ENCODE results near the gene CCDC15. TPM values are rescaled to one million over a fixed set of nuclear protein-coding genes. Genes with fewer than 3 reads are reported as not detected.

Gene CCDC15, protein sequence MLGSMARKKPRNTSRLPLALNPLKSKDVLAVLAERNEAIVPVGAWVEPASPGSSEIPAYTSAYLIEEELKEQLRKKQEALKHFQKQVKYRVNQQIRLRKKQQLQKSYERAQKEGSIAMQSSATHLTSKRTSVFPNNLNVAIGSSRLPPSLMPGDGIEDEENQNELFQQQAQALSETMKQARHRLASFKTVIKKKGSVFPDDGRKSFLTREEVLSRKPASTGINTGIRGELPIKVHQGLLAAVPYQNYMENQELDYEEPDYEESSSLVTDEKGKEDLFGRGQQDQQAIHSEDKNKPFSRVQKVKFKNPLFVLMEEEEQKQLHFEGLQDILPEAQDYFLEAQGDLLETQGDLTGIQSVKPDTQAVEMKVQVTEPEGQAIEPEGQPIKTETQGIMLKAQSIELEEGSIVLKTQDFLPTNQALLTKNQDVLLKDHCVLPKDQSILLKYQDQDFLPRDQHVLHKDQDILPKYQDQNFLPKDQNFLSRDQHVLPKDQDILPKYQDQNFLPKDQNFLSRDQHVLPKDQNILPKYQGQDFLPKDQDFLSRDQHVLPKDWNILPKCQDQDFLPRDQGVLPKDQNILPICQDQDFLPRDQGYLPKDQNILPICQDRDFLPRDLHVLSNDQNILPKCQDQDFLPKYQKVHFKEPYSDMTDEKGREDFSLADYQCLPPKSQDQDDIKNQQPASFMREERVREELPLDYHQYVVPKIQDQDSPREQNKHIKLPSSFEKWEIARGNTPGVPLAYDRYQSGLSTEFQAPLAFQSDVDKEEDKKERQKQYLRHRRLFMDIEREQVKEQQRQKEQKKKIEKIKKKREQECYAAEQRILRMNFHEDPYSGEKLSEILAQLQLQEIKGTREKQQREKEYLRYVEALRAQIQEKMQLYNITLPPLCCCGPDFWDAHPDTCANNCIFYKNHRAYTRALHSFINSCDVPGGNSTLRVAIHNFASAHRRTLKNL
- total RNA-seq (2014; rRNA removed; shearing (Covaris generic)) = 3.7 and 4.1 TPM in 2 replicates

DNA sequence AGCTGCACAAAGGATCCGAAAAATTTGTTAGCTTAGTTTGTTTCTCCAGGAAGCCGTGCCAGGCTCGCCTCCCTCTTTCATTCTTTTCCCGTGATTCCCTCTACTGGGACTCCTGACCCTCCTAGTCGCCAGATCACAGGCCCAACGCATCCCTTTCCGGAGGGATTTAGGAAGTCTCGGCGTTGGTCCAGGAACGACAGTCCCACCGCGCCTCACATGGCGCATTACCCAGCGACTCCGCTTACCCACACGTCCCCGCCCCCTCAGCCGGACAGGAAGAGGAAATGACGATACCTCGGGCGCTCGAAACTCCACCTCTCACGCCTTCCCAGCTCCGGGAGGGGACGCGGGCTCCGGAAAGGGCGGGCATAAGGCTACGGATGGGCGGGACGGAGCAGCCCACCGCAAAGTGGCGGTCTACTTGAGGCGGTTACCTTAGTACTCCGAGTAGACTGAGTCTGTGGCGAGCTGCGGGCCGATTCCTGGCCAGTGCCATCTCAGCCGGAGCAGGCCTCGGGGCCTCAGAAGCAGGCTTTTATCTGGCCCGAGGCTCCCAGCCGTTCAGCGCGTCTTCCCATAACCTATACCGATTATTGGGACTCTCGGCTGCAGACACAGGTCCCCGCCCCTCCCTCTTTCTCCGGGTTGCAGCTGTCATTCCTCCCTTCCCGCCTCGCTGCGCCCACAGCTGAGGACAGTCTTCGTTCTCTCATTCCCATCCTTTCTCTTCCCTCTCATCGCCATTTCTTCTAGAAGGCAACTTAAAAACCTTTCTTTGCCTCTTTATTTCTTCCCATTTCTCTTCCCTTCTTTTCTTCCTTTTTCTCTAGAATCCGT lies at the start of gene CCDC15:
CCDC15 (plus strand) TSS at position 450 of the 837 bp plus-strand sequence. CDS start 531 bp downstream, outside the sequence.
- DNase-seq (ENCODE audit: low spot score) = peak; percentile 92

GRCh38 chr11:124915541-124916369 lies 38.2 kb upstream of the CCDC15 start:
- DNase-seq (ENCODE audit: low spot score) = peak; percentile 40

DNA sequence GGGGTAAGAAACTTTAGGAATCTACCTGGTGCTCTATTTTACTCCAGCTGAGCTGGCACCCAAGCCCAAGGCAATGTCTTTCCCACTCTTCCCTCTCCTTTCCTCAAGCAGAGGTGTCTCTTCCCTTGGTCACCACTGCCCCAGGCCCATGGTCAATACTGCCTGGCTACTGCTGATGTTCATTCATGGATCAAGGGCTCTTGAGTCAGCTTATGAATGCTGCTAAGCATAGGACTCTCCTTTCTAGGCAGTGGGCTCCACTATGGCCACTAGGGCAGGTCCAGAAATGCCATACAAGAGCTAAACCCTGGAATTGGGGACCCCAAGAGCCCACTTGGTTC lies 37.7 kb upstream of the CCDC15 start:
- DNase-seq (ENCODE audit: low spot score) = no peak

DNA sequence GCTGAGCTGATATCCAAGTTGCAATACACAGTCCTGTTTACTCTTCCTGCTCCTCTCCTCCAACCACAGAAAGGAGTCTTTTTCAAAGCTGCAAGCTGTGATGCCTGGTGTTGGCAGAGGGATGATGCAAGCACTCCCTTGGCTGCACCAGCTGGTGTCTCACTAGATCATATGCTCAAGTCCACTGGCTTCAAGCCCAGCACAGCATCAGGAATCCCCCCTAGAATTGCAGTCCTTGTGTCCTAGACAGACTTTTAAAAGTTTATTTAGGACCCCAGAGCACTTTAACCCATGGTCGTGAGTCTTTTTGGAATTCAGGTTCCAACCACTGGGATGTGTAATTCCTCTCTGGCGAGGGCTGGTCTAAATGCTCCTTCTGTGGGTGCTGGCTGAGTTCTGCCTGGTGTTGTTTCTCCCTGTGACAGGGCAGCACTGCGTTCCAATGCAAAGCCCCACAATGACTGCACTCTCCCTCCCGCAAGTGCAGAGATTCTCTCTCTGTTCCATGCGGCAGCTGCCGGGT lies 36.8 kb upstream of the CCDC15 start:
- no peak for DNase-seq (ENCODE audit: low spot score)

- DNase-seq (ENCODE audit: low spot score) = no peak
Measured at GRCh38 chr11:124918950-124919349, 35.1 kb upstream of the CCDC15 start, which contains the start of gene HEPN1. Gene HEPN1, plus strand, starts transcription at chr11:124919250.

- DNase-seq (ENCODE audit: low spot score) = no peak
Measured at GRCh38 chr11:124919898-124920297, 34.1 kb upstream of the CCDC15 start.

GRCh38 chr11:124920356-124920755 lies 33.6 kb upstream of the CCDC15 start:
- no peak for DNase-seq (ENCODE audit: low spot score)

GRCh38 chr11:124920870-124921609 lies 33.0 kb upstream of the CCDC15 start:
- DNase-seq (ENCODE audit: low spot score) = no peak

- no peak for DNase-seq (ENCODE audit: low spot score)
Measured at GRCh38 chr11:124922831-124923230, 31.2 kb upstream of the CCDC15 start.

DNA sequence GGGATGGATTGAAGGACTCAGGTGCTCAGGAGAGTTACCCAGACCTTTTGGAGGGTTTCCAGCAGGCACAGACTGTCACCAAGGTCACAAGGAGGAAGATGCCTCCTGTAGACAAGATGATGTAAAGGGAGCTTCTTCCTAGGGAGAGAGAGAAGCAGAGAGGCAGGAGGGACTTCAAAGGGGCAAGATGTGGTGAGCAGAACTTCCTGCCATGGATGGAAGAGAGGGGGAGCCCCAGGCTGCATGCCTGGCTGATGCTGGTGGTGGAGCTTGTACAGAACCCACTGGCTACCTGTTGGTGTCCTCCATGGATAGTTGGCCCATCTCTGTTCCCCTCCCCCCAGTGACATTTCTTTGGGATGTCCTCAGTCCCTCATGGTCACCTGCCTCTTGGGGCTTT lies 30.7 kb upstream of the CCDC15 start:
- DNase-seq (ENCODE audit: low spot score) = no peak

DNA sequence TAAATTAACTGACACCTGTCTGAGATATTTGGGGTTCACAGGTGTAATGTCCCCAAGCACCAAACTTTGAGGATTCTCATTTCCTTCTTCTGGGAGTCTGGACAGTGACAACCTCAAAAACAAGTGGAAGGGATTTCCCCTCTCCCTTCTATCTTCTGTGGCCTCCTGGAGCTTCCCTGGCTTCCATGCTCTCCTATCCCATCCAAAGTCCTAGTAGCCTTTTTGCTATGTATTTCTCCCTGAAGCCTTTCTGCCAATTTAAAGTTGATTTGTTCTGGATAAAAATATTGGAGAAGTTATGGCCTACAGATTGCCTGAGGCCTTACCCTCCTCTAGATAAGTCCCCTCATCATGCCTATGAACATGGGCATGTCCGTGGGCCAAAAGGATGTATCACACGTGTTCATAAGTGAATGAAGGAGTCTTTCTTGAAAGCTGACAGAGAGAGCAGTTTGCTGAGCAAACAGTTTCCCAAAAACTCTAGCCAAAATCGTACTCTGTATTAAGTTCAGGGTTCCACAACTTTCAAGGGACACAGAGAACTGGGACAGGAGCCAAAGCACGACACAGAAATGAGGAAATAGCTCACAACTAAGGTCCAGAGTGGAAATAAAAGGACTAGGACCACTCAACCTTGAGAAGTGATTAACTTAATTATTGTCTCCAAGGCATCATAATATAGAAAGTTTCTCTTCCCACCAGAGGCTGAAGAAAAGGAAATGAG lies 24.9 kb upstream of the CCDC15 start:
- no peak for DNase-seq (ENCODE audit: low spot score)

GRCh38 chr11:124930799-124931198 lies 23.2 kb upstream of the CCDC15 start:
- no peak for DNase-seq (ENCODE audit: low spot score)

GRCh38 chr11:124934862-124935547 lies 19.0 kb upstream of the CCDC15 start:
- DNase-seq (ENCODE audit: low spot score) = peak; percentile 25

DNA sequence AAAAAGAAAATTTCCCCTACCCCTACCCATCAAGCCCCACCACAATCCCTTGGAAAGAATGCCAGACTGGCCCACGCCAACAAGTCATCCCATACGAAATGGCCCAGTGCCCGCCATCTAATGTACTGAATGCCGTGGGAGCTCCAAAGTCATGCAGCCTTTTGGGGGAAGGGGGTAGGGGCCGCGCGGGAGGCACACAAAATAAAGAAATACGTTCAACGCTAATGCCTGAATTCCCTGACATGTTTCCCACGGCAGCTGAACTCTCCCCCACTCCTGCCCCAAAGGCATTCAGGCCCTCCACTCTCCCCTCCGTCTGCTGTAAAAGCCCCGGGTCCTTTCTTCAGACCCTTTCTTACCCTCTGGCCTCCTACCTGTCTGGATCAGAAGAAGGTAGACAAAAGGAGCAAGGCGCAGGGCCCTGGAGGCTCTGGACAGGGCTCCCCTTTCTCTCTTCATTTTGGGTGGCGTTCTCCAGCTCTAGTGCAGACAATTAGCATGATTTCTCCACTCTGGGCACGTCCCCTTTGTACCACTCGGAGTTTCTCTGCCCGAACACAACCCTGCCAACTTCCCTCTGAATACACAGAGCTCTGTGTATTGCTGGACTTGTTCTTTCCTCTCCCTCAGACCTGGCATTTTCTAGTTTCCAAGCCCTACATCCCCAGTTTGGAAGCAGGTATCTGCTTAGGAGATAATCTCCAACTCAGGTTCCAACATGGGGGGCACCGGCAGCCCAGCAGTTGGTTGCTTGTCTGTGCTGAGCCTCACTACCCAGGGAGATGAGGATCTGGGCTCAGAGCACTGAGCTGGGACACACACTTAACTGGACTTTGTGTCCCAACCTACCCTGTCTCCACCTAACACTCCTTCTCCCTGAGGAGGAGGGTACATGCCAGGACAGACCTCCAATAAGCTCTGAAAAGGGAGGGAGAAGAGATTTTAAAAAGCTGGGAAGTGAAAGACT lies 18.2 kb upstream of the CCDC15 start, which contains the start of gene HEPACAM:
HEPACAM (minus strand) TSS at position 500 of the 967 bp plus-strand sequence; CDS start at position 459, 41 bp downstream.
- DNase-seq (ENCODE audit: low spot score) = no peak

DNA sequence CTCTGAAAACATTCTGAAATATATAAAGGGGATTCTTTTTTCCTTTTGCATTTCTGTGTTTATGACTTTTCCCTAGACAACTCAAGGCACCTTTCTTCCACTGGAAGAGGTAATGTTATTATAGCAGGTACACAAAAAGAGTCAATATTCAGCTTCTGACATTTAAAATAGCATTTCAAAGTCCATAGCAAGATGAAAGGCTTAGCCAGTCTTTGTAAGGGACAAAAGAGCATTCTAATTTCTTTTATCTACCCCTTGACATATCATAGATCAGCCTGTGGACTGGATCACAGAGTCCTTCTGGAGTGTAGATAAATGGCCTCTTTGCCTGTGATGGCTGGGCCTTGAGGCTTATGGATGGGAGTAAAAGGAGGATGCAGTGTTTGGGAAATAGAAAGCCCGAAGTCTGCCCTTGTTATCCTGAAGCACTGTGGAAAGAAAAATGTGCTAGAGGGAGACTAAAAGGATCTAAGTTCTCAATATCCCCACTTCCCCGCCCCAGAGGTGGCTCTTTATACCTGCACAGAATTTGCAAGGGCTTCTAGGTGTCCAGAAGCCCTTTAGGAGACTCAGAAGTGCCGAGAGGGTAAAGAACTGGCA lies 16.6 kb upstream of the CCDC15 start:
- no peak for DNase-seq (ENCODE audit: low spot score)

DNA sequence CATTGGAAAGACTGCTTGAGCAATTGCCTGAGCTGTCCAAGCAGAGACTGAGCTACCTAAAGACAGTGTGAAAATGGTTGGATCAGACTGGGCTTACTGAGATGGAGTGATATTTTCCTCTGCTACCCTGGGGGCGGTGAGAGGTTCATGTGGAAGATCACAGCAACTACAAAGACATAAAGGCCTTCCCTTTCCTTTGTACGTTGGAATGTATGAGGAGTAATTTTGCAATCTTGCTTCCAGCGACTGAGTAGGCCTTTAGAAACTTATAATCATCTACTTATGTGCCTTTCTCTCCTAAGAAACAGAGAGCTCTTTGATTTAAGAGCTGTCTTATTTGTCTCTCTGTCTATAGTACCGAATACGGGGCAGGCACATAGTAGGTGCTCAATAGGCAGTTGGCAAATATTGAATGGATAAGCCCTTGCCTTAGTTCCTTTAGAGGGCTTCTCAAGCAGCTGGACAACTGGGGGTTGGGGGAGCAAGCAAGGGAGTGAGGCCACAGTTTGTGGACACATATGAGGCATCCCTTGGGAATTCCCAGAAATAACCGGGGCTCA lies 15.7 kb upstream of the CCDC15 start:
- DNase-seq (ENCODE audit: low spot score) = no peak

Measured in A172 (cell line).